NCI-H146 (cell line): ENCODE data around the gene NECTIN1.
A peak's percentile ranks its signal among the peaks of the same experiment; 100 is the strongest.

Source experiments
- DNase-seq: peaks from one replicate; lab custom pipeline; 2025; lab: John Stamatoyannopoulos, UW

Gene NECTIN1

DNA sequence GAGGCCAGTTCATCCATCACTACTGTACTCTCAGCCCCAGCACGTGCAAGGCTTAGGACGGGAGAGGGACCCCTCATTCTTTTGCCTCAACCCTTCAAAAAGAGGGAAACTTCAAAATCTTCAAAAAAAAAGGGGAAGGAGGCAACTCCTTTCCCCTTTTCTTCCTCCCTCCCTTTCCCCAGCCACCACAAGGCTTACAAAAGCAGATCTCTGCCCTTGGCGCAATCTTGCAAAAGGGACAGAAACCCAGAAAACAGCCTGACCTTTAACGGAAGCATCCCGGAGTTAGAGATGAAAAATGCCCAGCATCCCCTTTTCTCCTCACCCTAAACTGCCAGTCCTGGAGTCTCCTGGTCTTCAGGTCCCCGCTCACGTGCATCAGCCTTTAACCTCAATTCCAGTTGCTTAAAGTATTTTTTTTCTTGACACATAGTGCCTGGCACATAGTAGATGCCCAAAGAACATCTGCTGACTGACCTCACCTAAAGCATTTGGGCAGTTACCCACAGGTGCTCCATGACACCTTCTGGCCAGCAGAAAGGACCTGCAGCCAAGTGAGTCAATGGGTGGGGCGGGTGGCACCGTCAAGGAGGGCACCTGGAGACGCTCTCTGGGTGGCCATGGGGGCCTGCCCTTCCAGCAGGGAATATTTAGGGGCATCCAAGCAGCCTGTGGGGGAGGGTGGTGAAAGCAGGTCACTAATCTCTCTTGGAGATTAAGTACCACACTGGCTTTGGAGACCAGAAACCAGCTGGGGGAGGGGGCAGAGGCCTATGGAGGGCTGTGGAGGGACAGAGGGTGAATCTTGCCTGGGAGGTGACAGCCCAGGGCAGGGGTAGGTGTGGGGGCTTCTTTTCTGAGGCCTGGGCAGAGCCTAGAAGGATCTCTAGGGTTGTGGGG lies 16.3 kb downstream of the NECTIN1 start:
- no peak for DNase-seq

GRCh38 chr11:119712006-119712405 lies 17.0 kb downstream of the NECTIN1 start:
- DNase-seq, result no peak

GRCh38 chr11:119711476-119711875 lies 17.5 kb downstream of the NECTIN1 start:
- DNase-seq, result no peak

DNA sequence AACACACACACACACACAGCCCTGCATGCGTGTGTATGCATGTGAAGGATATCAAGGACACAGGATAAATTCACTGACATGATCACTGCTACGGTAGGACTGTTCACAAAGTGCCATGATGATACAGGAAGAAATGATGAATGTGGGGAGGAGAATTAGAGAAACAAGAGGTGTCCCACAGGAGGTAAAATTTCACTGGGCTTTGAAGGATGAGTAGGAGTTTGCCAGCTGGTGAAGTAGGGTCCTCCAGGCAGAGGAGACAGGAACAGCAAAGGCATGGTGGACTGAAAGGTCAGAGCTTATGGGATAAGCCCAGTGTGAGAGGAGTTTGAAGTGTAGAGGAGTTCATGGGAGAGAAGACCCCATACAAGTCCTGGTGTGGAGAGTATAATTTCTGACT lies 18.6 kb downstream of the NECTIN1 start:
- DNase-seq, result no peak

GRCh38 chr11:119709638-119710346 lies 19.2 kb downstream of the NECTIN1 start:
- no peak for DNase-seq

DNA sequence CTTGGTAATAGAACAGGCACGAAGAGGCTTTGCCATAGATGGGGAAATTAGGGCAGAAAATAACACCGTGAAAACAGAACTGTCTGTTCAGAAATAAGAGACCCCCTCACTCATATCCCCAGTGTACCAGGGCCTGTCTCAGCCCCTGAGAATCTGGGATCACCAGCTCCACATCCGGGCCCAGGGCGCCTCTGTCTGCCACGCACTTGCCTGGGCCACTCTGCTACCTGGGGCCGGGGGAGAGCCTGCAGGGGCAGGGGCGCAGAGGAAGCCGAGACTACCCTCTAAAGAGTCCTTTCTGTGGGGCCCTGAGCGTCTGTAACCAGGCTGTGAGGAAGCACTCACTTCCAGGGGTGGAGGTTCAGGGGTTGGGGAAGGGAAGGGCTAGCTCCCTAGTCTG lies 19.8 kb downstream of the NECTIN1 start:
- no peak for DNase-seq

DNA sequence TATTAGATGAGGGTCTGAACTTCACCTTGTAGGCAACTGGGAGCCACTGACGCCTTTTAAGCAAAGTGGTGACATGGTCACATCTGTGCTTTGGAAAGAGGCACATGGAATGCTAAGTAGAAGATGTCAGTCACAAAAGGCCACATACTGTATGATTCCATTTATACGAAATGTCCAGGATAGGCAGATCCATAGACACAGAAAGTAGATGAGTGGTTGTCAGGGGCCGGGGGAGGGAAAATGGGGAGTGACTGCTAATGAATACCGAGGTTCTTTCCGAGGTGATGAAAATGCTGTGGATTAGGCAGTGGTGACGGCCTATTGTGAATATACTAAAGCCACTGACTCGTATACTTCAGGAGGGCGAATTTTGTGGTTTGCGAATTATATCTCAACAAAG lies 20.6 kb downstream of the NECTIN1 start:
- DNase-seq, result no peak

- DNase-seq, result no peak
Observed at GRCh38 chr11:119706887-119707286, 22.1 kb downstream of the NECTIN1 start.

- DNase-seq, result no peak
Observed at GRCh38 chr11:119706029-119706428, 23.0 kb downstream of the NECTIN1 start.

- no peak for DNase-seq
Observed at GRCh38 chr11:119705362-119705761, 23.6 kb downstream of the NECTIN1 start.

DNA sequence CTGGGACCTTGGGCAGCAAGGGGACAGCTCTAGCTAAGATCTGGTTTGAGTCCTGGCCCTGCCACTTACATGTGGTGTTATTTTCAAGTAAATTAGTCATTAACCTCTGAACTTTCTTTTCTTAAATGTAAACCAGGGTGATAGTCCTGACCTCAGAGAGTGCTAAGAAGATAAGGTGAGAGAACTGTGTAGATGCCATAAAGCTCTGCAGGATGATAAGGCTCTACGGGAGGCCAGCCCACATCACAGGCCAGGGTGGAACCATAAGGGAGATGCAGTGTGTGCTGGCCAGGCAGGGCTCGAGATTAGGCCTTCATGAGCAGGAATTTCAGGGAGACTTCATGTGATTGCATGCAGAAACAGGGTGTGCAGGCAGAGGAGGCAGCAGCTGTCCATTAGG lies 24.2 kb downstream of the NECTIN1 start:
- no peak for DNase-seq

DNA sequence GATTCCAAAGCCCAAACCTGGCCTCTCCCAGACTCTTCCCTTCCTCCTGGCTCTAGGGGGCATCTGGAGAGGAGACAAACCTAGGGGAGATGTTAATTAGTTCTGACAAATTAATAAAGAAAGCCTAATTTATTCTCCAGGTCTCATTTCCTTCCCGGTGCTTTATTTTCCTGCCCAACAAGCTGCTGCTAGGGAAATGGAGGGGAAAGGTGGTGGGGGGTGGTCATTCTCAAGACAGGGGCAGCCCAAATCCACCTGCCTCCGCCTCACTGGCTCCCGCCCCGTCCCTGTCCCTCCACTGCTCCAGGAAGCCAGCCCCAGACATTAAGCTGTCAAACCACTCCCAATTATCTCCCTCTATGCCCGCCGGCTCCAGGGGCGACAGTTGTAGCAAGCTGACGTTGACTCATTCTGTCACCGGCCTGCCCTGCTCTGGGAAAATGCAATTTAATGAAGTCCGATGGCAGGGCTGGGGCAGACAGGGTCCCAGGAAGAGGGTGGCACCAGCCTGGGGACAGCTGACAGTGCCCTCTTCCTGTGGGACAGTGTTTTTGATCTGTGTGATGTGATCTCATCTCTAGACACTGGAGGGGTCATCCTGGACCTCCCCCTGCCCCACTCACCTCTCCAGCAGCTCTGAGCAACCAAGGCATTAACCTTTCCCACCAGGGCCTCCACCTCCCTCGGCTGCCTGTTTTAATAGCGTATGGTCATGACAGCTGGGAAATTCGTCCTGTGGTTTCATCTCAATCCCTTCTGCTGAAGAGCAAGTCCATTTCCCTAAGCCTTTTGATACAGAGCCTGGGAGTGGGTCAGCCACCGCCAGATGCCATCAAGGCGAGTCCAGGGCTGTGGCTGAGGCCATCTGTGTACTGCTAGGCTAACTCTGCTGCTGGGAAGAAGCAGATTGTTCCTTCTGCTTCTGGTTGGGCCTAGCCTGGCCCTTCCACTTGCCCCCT lies 27.1 kb downstream of the NECTIN1 start:
- DNase-seq, result no peak

- no peak for DNase-seq
Observed at GRCh38 chr11:119700536-119701346, 28.3 kb downstream of the NECTIN1 start.

DNA sequence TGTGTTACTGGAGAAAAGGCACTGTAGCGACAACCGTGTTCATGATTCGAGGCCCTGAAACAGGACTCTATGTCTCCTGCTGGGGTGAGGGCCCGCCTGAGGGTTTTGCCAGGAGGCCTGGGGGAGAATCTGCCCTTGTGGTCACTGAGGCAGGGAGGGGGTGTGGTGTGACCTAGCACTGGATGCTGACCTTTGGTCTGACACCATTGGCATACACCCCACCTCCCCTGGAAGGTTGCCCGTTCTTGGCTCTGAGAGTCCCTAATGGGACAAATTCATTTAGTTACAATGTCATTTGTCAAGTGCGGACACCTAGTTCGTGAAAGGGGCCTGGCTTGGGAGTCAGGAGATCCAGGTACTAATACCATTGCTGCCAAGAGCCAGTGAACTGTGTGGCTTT lies 29.0 kb downstream of the NECTIN1 start:
- no peak for DNase-seq

DNA sequence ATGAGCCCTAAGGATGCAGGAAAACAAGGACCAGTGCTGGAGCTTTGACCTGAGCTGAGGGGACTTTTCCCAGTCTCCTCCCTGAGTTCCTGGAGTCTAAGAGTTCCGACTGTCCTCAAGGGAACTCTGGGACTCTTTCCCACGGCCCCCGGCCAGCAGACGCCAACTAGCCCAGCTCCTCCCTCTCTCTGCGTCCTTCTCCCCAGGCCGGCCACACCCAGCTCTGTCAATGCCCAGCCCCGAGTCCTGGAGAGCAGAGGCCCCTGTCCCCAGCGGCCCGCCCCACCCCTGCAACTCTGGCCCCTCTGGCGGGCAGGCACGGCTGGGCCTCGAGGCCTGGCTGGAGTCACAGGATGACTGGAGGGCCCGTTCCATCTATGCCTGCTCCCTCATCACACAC lies 29.8 kb downstream of the NECTIN1 start:
- no peak for DNase-seq

- no peak for DNase-seq
Observed at GRCh38 chr11:119697882-119698281, 31.1 kb downstream of the NECTIN1 start.

GRCh38 chr11:119697445-119697844 lies 31.6 kb downstream of the NECTIN1 start:
- no peak for DNase-seq

DNA sequence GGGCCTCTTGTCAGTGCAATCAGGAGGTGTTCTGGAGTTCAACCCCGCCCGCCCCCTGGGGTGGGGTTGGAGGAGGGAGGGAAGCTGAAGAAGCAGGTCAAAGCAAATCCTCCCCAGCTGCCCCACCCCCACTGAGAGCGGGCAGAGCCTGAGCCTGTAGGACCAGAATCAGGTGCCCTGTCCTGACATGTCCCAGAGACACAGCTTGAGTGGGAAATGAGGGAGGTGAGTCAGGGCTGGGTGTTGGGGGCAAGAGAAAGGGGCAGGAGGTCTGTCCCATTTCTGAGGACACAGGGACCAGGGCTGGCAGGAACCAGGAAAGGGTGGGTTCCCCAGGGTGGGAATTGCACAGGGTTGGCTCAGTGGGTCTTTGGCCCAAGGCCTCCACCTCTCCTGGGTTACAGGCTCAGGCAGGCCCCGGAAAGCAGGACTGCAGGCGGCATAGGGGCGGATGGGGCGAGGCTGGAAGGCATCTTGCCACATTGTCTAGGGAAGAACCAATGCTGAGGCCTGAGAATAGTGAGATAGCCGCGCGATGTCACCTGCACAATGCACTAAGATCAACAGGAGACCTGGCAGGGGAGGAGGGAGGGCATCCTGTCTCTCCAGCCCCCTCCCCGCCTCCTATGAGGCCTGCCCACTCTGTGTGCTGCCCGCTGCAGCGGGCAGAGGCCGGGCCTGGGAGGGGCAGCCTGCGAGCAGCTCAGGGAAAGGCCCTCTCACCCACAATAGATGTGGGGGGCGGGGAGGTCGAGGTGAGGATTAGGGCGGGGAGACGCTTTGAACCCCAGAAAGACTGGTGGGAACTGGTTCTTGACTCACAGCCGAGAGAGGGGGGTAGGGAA lies 32.4 kb downstream of the NECTIN1 start:
- peak; percentile 28 for DNase-seq

- DNase-seq, result no peak
Observed at GRCh38 chr11:119694334-119694733, 34.7 kb downstream of the NECTIN1 start.

- no peak for DNase-seq
Observed at GRCh38 chr11:119693253-119693815, 35.7 kb downstream of the NECTIN1 start.
